NOMO-1 (cell line): ENCODE data around the gene C12orf54.
"Not testable (repeated sequence)": the region's sequence is repeated elsewhere in the genome, so short reads cannot be mapped to it uniquely, and the experiment has no call there.

Experiments
- DNase-seq, 2 experiments: peaks; one replicate each; lab custom pipeline; 2025; ENCODE audit not compliant: unreplicated experiment in 2 of 2; lab: John Stamatoyannopoulos, UW

Gene C12orf54

GRCh38 chr12:48506836-48507235 is 24.5 kb downstream of the C12orf54 start:
- DNase-seq: not testable (repeated sequence)

GRCh38 chr12:48508987-48509386 is 26.7 kb downstream of the C12orf54 start:
- no peak for DNase-seq

DNA sequence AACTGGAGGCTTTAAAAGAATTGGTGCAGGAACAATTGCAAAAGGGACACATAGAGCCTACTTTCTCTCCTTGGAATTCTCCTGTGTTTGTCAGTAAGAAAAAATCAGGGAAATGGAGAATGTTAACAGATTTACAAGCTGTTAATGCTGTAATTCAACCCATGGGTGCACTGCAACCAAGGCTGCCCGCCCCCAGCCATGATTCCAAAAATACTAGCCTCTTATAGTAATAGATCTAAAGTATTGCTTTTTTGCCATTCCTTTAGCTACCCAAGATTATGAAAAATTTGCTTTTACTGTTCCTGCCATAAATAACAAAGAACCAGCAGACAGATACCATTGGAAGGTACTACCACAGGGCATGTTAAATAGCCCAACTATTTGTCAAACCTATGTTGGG is 27.8 kb downstream of the C12orf54 start:
- no peak for DNase-seq

DNA sequence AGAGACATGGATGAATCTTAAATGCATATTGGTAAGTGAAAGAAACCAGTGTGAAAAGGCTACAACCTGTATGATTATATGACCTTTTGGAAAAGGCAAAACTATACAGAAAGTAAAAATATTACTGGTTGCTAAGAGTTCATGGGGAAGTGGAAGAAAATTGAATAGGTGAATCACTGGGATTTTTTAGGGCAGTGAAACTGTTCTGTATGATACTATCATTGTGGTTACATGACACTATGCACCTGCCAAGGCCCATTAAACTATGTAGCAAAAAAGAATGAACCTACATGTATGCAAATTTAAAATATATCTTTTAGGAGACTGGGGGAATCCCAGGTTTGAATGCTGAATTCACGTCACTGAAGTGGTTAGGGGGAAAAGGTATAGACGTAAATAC is 30.6 kb downstream of the C12orf54 start:
- no peak for DNase-seq

DNA sequence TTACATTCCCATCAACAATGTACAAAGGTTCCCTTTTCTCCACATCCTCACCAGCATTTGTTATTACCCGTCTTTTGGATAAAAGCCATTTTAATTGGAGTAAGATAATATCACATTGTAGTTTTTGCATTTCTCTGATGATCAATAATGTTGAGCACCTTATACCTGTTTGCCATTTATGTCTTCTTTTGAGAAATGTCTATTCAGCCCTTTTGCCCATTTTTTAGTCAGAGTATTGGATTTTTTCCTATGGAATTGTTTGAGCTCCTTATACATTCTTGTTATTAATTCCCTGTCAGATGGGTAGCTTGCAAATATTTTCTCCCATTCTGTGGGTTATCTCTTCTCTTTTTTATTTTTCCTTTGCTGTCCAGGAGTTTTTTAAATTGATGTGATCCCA is 32.4 kb downstream of the C12orf54 start:
- no peak for DNase-seq

DNA sequence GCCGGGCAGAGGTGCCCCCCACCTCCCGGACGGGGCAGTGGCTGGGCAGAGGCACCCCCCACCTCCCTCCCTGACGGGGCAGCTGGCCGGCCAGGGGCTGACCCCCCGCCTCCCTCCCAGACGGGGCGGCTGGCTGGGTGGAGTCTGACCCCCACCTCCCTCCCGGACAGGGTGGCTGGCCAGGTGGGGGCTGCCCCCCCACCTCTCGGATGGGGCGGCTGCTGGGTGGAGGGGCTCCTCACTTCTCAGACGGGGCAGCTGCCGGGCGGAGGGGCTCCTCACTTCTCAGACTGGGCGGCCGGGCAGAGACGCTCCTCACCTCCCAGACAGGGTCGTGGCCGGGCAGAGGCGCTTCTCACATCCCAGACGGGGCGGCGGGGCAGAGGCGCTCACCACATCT is 38.1 kb downstream of the C12orf54 start:
- DNase-seq: not testable (repeated sequence)

DNA sequence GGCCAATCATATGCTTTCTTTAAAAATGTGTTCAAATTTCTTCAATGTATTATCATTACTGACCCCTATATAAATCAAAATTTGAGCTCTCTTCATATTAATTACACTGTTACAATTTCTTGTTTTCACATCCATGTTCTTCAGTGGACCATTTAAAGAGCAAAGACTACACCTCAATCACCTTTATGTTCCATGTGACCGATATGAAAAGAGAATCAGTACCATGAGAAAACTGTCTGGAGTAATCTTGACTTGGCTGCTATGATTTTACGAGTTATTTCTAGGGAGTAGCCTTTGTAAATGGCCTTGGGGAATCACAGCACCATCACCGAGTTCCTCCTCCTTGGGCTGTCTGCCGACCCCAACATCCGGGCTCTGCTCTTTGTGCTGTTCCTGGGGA is 43.0 kb downstream of the C12orf54 start, which contains the start of gene OR8S1:
TSS of gene OR8S1 (plus strand) at position 301 of the 400 bp plus-strand sequence. CDS start at position 301, 0 bp downstream.
- DNase-seq: no peak

GRCh38 chr12:48527891-48528670 is 45.8 kb downstream of the C12orf54 start:
- no peak for DNase-seq

DNA sequence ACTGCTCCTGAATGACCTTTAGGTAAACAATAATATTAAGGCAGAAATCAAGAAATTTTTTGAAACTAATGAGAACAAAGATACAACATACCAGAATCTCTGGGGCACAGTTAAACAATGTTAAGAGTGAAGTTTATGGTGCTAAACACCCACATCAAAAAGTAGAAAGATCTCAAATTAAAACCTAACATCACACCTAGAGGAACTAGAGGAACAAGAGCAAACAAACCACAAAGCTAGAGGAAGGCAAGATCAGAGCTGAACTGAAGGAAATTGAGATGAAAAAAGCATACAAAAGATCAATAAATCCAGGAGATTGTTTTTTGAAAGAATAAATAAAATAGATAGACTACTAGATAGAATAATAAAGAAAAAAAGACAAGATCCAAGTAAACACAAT is 50.3 kb downstream of the C12orf54 start:
- DNase-seq: no peak

DNA sequence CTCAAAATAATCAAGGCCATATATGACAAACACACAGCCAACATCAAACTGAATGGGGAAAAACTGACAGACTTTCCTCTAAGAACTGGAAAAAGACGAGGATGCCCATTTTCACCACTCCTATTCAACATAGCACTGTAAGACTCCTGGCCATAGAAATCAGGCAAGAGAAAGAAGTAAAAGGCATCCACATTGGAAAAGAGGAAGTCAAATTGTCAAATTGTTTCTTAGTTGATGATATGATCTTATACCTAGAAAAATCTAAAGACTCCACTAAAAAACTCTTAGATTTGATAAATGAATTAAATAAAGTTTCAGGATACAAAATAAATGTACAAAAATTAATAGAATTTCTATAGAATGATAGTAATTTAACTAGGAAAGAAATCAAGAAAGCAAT is 54.3 kb downstream of the C12orf54 start:
- no peak for DNase-seq

DNA sequence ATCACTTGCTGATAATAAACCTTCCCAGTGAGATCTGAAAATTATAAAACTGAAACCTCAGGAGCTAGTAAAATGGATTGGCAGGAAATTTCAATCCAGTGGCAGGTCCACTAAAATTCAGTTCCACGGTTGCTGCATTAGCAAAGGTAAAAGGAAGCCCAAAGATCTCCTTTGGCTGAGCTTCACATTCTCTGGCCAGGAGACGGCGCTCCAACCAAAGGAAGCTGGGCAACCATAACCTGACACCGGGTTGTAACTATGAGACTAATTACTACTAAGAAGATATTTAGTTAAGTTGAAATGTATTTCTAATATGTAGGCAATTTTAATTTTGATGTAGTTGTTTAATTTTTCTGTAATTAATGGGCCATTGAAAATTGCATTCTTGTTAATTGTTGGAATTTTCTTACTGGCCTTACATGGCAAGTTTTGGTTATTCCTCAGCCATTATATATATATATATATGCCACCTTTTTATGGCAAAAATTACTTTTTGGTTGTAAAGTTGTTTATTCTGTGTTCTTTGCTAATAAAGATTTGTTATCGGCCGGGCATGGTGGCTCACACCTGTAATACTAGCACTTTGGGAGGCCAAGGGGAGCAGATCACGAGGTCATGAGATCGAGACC is 60.1 kb downstream of the C12orf54 start:
- DNase-seq: peak in 1 of 2 experiments; percentile 46

DNA sequence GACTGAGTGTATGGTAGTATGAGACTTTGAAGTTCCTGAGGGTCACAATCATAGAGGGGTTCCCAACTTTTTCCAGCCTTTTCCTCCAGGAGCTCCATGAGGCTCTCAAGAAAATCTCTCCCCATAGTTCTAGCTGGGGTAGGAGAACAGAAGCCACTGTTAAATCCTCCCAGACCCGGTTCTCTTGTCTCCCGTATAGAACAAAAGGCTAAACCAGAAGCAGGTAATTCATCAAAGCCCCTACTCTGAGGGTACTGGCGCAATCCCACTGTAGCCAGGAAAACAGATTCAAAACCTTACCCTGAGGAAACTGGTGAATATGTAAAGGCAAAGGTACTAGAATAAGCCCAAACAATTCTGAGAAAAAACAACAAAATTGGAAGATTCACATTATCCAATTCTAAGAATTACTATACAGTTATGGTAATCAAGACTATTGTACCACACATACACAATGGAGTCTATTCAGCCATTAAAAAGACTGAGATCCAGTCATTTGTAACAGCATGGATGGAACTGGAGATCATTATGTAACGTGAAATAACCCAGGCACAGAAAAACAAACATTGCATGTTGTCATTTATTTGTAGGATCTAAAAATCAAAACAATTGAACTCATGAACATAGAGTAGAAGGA is 63.7 kb downstream of the C12orf54 start:
- no peak for DNase-seq
